Right atrium auricular region (tissue), 2 donors: ENCODE data around the gene C1orf94. TPM values are rescaled to one million over a fixed set of nuclear protein-coding genes. Genes with fewer than 3 reads are reported as not detected.

Experiments used
- DNase-seq: peaks from one replicate; pipeline ENCODE4 v3.0.0-alpha.2; 2019; ENCODE audit warnings: low spot score
- H3K27ac ChIP-seq, 2 donors: fragments of 200-600 bp; sonication (generic); 1 replicate in 1 of 2; 2 replicates in 1 of 2; pipeline ENCODE4 v1.5.1; 2016 to 2019
- H3K27me3 ChIP-seq, 2 donors: fragments of 200-600 bp; sonication (generic); one replicate each; pipeline versions ENCODE4 v1.5.1 to v1.6.0; 2017 to 2019
- H3K36me3 ChIP-seq: fragments of 200-600 bp; sonication (generic); one replicate; pipeline ENCODE4 v1.5.1; 2016
- H3K4me1 ChIP-seq, 2 donors: fragments of 200-600 bp; sonication (generic); one replicate each; pipeline versions ENCODE4 v1.5.1 to v1.6.0; 2017 to 2019
- H3K4me3 ChIP-seq, 2 donors: fragments of 200-600 bp; sonication (generic); 1 replicate in 1 of 2; 2 replicates in 1 of 2; pipeline ENCODE4 v1.5.1; 2017 to 2019; ENCODE audit warnings: mild to moderate bottlenecking in 1 of 2, moderate library complexity in 1 of 2
- H3K9me3 ChIP-seq, 2 donors: fragments of 200-600 bp; sonication (generic); one replicate each; pipeline ENCODE4 v1.5.1; 2019
- total RNA-seq, 2 donors: library from RNA; depleted of rRNA; stranded (reverse); fragments of >200 nt; gene quantifications; one replicate each; pipeline ENCODE4 v1.1.0, GENCODE V29; 2016
- TF ChIP-seq, protein P1 (sequence below), 2 donors: fragments of 200-600 bp; sonication (generic); IDR thresholded peaks; one replicate each; pipeline ENCODE4 v1.5.1; 2019; ENCODE audit warnings: antibody characterized with exemption in 2 of 2

Gene C1orf94
- total RNA-seq, 2 donors from 2014 or later: not detected

DNA sequence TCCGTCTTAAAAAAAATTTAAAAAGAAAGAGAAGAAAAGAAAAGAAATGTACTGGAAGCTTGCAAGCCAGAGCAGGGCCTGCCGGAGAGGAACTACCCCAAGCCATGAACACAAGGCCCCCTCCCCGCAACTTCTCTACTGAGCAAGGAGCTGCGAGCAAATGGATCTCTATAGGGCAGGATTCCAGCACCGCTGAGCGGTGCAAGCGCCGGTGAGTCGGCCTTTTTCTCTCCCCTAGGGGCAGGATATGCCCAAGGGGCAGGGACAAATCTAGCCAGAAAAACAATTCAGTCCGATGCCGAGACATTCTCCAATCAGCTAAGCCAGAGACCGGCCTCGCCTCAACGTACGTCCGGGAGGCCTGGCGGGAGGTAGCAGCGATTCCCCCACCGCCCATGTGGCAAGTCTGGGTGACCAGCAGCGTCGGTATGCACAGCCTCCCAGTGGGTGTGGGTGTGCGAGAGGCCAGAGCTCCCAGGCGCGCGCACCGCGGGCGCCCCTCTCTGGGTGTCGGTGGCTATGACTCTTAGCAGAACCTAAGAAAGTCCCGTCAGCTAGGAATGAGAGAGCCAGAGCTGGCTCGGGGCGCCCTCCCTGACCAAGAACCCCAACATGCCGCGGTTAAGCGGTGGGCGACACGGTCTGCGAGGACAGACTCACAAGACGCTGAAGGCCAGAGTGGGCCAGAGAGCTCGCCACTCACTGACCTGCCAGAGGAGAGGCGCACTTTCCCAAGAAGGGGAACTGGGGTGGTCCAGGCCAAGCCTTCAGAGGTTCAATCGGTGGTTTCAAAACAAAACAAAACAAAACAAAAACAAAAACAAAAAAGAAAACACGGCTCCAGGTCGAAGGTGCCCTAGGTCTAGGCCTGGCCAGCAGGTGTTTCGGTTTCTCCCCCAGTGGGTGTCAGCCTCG, 13.6 kb upstream of the C1orf94 start:
- H3K27ac ChIP-seq: no peak overlapping the region
- TF ChIP-seq, protein P1, sequence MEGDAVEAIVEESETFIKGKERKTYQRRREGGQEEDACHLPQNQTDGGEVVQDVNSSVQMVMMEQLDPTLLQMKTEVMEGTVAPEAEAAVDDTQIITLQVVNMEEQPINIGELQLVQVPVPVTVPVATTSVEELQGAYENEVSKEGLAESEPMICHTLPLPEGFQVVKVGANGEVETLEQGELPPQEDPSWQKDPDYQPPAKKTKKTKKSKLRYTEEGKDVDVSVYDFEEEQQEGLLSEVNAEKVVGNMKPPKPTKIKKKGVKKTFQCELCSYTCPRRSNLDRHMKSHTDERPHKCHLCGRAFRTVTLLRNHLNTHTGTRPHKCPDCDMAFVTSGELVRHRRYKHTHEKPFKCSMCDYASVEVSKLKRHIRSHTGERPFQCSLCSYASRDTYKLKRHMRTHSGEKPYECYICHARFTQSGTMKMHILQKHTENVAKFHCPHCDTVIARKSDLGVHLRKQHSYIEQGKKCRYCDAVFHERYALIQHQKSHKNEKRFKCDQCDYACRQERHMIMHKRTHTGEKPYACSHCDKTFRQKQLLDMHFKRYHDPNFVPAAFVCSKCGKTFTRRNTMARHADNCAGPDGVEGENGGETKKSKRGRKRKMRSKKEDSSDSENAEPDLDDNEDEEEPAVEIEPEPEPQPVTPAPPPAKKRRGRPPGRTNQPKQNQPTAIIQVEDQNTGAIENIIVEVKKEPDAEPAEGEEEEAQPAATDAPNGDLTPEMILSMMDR (IDR thresholded peaks at IDR 0.05): peak; percentile 54 to 73
- H3K27me3 ChIP-seq: peaks cover 6 to 21% of the 10 kb centered on the region in 2 donors
- peak overlapping the region; percentile 1 to 47 for H3K4me3 ChIP-seq
- no peaks in the 10 kb centered on the region for H3K9me3 ChIP-seq
- DNase-seq: peak; percentile 65
- peaks cover 0 to 44% of the 10 kb centered on the region in 2 donors for H3K4me1 ChIP-seq
- no peaks in the 10 kb centered on the region for H3K36me3 ChIP-seq

DNA sequence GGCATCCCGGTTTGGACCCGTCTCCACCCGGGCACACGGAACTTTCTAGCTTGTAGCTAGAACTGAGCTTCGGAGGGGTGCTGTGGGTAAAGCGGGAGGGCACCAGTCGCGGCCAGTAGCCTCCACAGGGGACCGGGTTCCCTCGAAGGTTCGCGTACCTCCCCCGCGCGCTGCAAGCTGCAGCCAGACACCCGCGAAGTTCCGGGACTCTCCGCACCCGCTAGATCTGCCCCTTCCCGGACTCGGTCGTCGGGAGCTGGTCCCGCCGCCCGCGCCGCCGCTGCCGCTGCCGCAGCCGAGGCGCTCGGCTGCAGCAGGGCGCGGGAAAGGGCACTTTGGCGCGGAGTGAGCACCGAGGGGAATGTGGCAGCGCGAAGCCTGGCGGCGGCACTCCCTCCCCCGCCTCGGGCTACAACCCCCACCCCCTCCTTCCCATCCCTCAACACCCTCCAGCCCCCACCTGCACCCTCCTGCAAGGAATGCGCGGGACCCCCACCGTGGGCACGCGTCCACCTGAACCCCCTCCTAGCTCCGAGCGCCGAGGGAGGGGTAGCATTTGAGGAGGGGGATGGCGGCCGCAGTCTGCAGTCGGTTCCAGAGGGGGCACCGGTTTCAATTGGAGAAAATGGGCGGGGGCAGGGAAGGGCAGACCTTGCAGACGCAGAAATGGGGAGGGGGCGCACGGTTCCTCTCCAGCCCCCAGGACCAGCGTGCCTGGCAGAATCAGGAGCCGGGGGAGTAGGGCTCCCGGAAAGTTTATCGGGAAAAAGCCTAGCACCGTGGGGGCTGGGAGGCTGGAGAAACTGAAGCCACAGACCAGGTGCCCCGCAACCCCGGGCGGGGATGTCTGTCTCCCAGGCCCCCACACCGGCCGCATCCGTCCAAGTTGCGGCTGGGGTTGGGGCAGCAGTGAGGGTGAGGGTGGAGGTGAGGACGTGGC, 12.6 kb upstream of the C1orf94 start:
- H3K36me3 ChIP-seq: no peaks in the 10 kb centered on the region
- H3K4me3 ChIP-seq: peak overlapping the region; percentile 36 to 47
- no peaks in the 10 kb centered on the region for H3K9me3 ChIP-seq
- H3K4me1 ChIP-seq: peaks cover 0 to 44% of the 10 kb centered on the region in 2 donors
- TF ChIP-seq, protein P1 (IDR thresholded peaks at IDR 0.05): no peak
- H3K27me3 ChIP-seq: peaks cover 6 to 23% of the 10 kb centered on the region in 2 donors
- no peak for DNase-seq
- no peak overlapping the region for H3K27ac ChIP-seq

DNA sequence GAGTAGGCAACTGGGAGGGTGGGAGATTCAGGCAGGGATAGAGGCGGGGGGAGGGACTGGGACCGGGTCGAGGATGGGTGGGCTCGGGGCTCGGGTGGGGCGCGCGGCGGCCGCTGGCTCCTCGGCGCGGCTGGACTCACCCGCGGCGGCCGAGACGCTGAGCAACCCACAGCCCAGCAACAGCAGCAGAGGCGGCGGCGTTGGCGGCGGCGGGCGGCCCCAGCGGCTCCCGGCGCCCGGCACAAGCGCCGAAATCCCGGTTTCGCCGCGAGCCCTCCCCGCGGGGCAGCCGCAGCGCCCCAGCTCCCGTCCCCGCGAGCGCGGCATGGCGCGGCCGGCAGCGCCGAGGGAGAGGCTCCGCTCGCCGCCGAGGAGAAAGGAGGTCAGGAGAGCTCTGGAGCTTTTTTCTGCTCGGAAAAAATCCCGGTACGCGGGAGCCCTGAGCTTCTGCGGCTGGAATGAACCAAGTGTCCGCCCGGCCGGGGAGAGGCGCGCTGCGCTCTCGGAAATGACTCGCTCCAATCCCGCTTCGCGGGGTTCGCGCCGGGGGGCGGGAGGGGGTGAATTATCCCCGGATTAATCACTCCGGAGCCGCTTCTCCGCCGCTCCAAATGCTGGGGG, 11.8 kb upstream of the C1orf94 start, which contains the start of gene CSMD2:
CSMD2 (minus strand) TSS at position 460 of the 621 bp plus-strand sequence; CDS start at position 327, 133 bp downstream.
- peaks cover 0 to 44% of the 10 kb centered on the region in 2 donors for H3K4me1 ChIP-seq
- H3K27ac ChIP-seq: no peak within 1 kb of the TSS
- H3K36me3 ChIP-seq: no peaks in the 10 kb centered on the region
- peak within 1 kb of the TSS; percentile 36 to 47 for H3K4me3 ChIP-seq
- TF ChIP-seq, protein P1 (IDR thresholded peaks at IDR 0.05): no peak
- H3K9me3 ChIP-seq: no peaks in the 10 kb centered on the region
- peaks cover 6 to 23% of the 10 kb centered on the region in 2 donors for H3K27me3 ChIP-seq
- DNase-seq: no peak

DNA sequence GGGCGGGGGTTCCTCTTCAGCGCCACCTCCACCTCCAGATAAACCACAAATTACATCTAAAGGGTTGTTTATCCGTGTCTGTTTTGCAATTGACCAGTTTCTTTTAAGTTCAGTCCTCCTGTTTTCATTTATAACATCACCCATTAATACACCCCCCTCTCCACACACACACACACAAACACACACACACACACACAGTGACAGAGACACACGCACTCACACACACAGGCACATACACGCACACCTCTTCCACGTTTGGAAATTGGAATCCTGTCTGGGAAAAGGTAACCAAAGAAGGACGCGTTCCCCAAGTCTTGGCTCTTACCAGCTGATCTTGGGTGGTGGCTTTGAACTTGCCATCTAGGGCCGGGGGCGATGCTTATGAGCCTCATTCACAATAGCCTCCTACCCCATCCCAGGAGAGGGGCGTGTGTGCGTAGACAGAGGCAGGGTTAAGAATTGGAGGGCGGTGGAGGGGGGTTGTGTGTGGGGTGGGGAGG, 11.2 kb upstream of the C1orf94 start:
- Histone ChIP-seq H3K36me3 (no peaks in the 10 kb centered on the region), H3K27ac (no peak overlapping the region), H3K27me3 (peaks cover 6 to 23% of the 10 kb centered on the region in 2 donors), H3K4me3 (peak overlapping the region in 1 of 2 donors; percentile 47), H3K4me1 (peaks cover 0 to 44% of the 10 kb centered on the region in 2 donors), H3K9me3 (no peaks in the 10 kb centered on the region)
- DNase-seq: no peak
- TF ChIP-seq, protein P1 (IDR thresholded peaks at IDR 0.05): no peak

DNA sequence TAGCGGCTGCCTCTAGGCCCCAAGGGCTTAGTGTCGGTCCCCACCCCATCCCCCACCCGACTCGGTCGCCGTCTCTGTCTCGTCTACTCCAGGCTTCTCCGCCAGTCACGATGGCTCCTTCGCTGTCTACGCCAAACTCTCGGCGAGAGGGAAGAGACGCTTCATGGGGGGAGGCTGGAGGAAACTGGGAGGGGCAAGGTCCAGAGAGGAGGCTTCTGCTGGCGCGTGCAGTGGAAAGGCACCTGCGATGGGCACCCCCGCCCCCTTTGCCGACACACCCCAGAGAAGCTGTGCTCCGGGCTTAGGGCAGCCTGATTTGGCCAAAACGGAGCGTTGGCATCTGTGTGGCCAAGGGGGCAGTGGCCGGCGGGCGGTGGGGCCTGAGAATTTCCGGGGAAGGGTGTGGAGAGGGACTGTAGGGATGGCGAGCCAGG, 10.5 kb upstream of the C1orf94 start:
- Histone ChIP-seq H3K4me1 (peaks cover 0 to 44% of the 10 kb centered on the region in 2 donors), H3K9me3 (no peaks in the 10 kb centered on the region), H3K36me3 (no peaks in the 10 kb centered on the region), H3K4me3 (peak overlapping the region in 1 of 2 donors; percentile 31), H3K27me3 (peaks cover 6 to 23% of the 10 kb centered on the region in 2 donors), H3K27ac (no peak overlapping the region)
- TF ChIP-seq, protein P1 (IDR thresholded peaks at IDR 0.05): no peak
- DNase-seq: no peak
